BE2C (cell line): ENCODE measurements around the gene KSR1.

ENCODE experiments used
- DNase-seq: peaks from one replicate; pipeline ENCODE4 v3.0.0-alpha.2; 2020
- H3K27me3 ChIP-seq: fragments of 250-450 bp; sonication (Bioruptor Pico); 2 replicates; pipeline ENCODE4 v1.5.1; 2020; ENCODE audit warnings: mild to moderate bottlenecking
- H3K36me3 ChIP-seq: fragments of 250-450 bp; sonication (Bioruptor Pico); 2 replicates; pipeline ENCODE4 v1.5.1; 2020; ENCODE audit warnings: mild to moderate bottlenecking
- H3K4me1 ChIP-seq: fragments of 250-450 bp; sonication (Bioruptor Pico); 2 replicates; pipeline ENCODE4 v1.5.1; 2020
- H3K4me3 ChIP-seq: 2 replicates; pipeline ENCODE4 v1.5.1; 2011; ENCODE audit warnings: low read depth, low read length
- H3K9me3 ChIP-seq: fragments of 250-450 bp; sonication (Bioruptor Pico); 2 replicates; pipeline ENCODE4 v1.5.1; 2020
- TF ChIP-seq, protein P1 (sequence below): IDR thresholded peaks from 2 replicates; pipeline ENCODE4 v1.5.1; 2012; ENCODE audit warnings: mild to moderate bottlenecking, low read depth, low read length

The KSR1 gene

DNA sequence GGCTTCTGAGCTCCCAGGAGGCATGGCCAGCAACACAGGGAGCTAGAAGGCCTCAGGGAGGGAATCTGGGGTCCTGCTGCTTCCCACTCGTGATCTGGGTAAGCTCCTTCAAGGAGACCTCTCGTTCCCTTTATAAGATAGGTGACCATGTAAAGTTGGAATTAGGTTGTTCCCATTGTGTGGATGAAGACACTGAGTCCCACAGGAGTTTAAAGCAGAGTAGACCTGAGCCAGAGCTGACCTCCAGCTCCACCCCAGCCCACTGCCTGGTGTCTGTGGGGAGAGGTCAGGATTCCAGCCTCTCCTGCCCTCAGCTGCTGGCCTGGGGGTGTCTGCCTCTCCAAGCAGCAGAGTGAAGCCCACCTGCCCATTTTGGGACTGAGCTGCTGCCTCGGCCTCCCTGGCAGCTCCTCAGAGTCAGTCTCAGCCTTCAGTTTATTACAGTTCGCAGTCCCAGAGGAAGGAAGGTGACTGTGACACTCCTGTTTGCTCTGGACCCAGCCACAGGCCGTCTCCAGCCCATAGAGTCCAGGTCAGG is 141.6 kb downstream of the KSR1 start:
- H3K4me1 ChIP-seq: peaks cover 7% of the 10 kb centered on the region
- TF ChIP-seq, protein P1, sequence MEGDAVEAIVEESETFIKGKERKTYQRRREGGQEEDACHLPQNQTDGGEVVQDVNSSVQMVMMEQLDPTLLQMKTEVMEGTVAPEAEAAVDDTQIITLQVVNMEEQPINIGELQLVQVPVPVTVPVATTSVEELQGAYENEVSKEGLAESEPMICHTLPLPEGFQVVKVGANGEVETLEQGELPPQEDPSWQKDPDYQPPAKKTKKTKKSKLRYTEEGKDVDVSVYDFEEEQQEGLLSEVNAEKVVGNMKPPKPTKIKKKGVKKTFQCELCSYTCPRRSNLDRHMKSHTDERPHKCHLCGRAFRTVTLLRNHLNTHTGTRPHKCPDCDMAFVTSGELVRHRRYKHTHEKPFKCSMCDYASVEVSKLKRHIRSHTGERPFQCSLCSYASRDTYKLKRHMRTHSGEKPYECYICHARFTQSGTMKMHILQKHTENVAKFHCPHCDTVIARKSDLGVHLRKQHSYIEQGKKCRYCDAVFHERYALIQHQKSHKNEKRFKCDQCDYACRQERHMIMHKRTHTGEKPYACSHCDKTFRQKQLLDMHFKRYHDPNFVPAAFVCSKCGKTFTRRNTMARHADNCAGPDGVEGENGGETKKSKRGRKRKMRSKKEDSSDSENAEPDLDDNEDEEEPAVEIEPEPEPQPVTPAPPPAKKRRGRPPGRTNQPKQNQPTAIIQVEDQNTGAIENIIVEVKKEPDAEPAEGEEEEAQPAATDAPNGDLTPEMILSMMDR: no peak
- H3K36me3 ChIP-seq: no peaks in the 10 kb centered on the region
- H3K4me3 ChIP-seq: no peak overlapping the region
- no peak for DNase-seq
- no peaks in the 10 kb centered on the region for H3K27me3 ChIP-seq
- H3K9me3 ChIP-seq: no peaks in the 10 kb centered on the region

DNA sequence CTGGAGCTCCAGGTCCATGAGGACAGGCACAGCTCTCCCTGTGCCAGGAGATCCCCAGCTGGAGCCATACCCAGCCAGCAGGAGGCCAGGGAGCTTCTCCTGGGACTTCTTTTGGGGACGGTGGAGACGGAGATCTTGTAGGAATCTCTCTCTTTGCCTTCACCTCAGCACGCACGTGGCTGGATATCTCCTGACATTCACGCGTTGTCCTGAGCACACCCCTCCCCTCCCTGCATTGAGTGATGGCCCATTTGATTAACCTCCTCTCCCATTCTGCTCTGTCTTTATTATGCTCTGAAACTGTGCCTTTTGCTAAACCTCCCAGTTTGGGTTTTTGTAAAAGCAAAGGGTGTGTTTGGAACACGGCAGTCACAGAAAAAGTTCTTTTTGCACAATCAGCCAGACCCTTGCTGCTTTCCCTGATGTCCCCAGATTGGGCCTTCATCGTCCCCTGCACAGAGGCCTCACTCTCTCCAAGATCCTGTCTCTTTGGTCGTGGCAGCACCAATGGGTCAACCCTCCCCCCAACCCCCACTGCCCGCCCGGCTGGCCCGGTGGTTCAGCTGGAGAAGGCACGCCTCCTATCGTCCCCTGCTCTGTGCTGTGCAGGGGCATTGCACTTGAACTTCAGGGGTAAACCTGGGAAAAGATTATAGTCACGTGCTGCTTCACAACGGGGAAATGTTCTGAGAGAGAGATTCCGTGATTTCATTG is 142.2 kb downstream of the KSR1 start:
- TF ChIP-seq, protein P1: no peak
- Histone ChIP-seq H3K27me3 (no peaks in the 10 kb centered on the region), H3K9me3 (no peaks in the 10 kb centered on the region), H3K4me1 (peaks cover 7% of the 10 kb centered on the region), H3K36me3 (no peaks in the 10 kb centered on the region), H3K4me3 (no peak overlapping the region)
- DNase-seq: no peak

DNA sequence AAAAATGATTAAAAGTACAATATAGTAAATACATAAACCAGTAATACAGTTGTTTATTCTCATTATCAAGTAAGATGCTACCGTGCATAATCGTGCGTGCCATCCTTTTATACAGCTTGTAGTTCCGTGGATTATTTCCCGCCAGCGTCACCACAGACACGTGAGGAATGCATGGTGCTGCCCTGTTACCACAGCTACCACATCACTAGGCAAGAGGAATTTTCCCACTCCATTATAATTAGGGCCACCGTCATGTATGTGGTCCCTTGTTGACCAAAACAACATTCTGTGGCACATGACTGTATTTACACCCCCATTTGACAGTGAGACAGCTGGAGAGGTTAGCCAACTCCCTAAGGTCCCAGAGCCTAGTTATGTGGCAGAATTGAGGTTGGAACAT is 144.2 kb downstream of the KSR1 start:
- no peak overlapping the region for H3K4me3 ChIP-seq
- peaks cover 7% of the 10 kb centered on the region for H3K4me1 ChIP-seq
- no peaks in the 10 kb centered on the region for H3K27me3 ChIP-seq
- H3K9me3 ChIP-seq: no peaks in the 10 kb centered on the region
- TF ChIP-seq, protein P1: no peak
- no peak for DNase-seq
- H3K36me3 ChIP-seq: no peaks in the 10 kb centered on the region

DNA sequence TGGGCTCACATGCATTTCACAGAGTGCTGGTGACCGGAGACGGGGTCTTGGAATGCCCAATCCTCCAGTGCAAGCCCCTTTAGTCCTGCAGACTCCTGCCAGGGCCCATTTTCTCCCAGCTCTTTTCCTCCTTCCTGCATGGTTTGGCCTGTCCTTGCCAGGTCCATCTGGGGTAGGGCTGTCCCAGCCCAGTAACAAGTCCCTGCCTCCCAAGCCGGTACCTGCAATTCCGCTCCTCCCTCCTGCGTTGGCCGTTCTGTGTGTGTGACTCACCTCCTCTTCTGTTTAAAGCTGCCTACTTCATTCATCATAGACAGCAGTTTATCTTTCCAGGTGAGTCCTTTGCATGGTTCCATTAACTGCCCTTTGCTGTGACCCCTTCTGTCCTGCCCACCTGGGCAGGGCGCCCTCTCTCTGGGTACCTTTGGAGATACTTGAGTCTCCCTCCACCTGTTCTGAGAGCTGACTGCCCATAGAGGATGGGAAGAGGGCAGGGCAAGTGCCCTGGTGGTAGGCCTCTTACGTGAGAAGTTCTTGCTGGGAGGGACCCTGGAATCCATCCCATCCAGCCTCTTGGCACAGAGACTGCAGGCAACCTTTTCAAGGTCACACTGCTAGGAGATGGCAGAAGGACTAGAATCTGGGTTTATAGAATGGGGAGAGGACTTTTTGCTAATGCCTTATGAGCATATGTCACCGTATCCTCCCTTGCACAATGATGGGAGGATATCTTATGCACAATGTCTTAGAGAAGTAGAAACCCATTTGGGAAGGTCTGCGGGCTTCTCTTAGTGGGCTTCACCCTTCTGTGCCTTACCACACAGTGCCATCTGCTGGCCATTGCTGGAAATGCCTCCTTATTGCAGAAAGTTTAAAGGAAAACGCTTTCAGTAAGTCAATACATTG is 145.1 kb downstream of the KSR1 start:
- Histone ChIP-seq H3K4me1 (peaks cover 5% of the 10 kb centered on the region), H3K4me3 (no peak overlapping the region), H3K27me3 (no peaks in the 10 kb centered on the region), H3K36me3 (no peaks in the 10 kb centered on the region), H3K9me3 (no peaks in the 10 kb centered on the region)
- TF ChIP-seq, protein P1: peak; percentile 80
- DNase-seq: peak; percentile 67

DNA sequence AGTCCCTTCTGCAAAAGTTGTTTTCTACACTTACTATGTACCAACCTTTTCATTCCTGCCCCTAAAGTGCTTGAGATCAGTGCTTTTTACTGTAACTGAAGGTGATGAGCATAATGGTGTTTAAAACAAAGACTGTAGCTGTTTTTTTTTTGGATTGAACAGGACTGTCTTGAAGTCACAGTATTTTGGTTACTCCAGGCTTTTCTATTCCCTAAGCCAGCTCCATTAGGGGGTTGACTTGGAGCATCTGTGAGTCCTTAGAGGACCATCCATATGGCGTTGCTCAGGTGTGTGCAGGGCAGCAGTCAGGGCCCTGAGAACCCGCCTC is 145.7 kb downstream of the KSR1 start:
- H3K27me3 ChIP-seq: no peaks in the 10 kb centered on the region
- no peak overlapping the region for H3K4me3 ChIP-seq
- TF ChIP-seq, protein P1: no peak
- H3K36me3 ChIP-seq: no peaks in the 10 kb centered on the region
- DNase-seq: no peak
- H3K9me3 ChIP-seq: no peaks in the 10 kb centered on the region
- no peaks in the 10 kb centered on the region; the same call in none of the 2 replicates for H3K4me1 ChIP-seq
